ENCODE data around the gene ATL1. TPM values are rescaled to one million over a fixed set of nuclear protein-coding genes. Genes with fewer than 3 reads are reported as not detected.
A peak's percentile ranks its signal among the peaks of the same experiment; 100 is the strongest.

The ATL1 gene
- polyA plus RNA-seq, 6 donors from 2014 or later, result 2.1 to 7.1 (median 5.2) TPM

DNA sequence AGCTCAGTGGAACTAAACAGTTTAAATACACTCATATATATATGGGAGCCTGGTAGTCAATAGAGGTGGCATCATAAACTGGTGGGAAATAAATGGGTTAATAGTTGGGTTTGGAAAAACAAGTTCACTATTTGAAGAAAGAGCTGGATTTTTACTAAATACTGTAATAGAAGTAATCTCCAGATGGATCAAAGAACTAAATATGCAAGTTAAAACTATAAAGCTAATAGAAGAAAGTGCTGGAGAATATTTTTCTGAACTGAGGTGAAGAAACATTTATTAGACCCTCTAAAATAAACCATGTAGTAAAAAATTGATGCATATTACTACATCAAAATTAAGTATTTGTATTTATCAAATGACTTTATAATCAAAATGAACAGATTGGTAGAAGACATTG lies 38.8 kb downstream of the ATL1 start:
- Mint-ChIP-seq H3K9me3 (no peaks in the 10 kb centered on the region), H3K36me3 (peaks cover 0 to 3% of the 10 kb centered on the region in 2 donors), H3K4me3 (no peak overlapping the region), H3K27ac (no peak overlapping the region), H3K4me1 (no peaks in the 10 kb centered on the region), H3K27me3 (no peaks in the 10 kb centered on the region)
- DNase-seq (no peak), ATAC-seq (ENCODE audit: low read depth in 2 of 2) (no peak)

DNA sequence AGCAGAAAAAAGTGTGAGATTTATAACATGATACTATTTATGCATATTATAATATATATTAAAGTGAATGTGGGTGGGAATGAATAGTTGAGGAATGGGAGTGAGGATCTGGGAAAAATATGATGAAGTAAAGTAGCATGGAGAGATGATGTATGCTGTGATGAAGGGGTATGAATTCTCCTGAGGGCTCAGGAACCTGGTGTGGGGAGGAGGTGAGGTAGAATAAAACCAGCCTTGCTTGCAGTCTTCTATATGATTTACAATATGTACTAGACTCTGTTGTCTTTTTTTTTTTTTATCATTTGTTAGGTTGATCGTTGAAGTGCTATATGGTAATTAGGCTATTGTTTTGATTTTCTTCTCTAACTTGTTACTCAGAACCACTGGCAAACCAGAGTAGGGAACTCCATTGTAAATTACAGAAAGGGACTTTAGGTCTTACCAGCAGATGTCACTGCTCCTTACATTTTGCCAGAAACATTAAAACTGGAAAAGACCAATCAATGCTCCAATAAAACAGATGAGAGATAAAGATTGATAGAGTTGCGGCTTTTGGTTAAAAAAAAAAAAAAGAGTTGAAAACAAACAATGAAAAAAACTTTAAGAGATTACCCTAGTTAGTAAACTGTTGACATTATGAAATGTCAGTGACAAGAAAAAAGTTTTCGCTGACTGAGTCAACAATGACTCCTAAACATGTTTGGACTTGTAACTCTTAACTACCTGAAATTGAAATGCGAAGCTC lies 39.9 kb downstream of the ATL1 start:
- Mint-ChIP-seq H3K9me3 (no peaks in the 10 kb centered on the region), H3K27me3 (no peaks in the 10 kb centered on the region), H3K36me3 (peaks cover 0 to 3% of the 10 kb centered on the region in 2 donors), H3K4me3 (no peak overlapping the region), H3K4me1 (no peaks in the 10 kb centered on the region), H3K27ac (peak overlapping the region in 1 of 6 donors; percentile 60)
- peak; percentile 5 for DNase-seq
- no peak for ATAC-seq (ENCODE audit: low read depth in 2 of 2)

DNA sequence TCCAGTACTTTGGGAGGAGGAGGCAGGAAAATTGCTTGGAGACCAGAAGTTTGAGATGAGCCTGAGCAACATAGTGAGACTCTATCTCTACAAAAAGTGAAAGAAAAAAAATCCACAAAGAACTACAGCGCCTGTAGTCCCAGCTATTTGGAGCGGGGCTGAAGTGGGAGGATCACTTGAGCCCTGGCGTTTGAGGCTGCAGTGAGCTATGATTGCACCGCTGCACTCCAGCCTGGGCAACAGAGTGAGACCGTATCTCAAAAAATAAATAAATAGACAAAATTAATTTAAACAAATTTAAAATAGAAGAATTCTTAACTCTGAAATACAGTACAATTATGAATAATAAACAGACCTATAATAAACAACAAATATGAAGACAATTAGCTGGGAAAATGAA lies 40.9 kb downstream of the ATL1 start:
- DNase-seq (no peak), ATAC-seq (ENCODE audit: low read depth in 2 of 2) (no peak)
- H3K9me3 Mint-ChIP-seq, result no peaks in the 10 kb centered on the region
- no peaks in the 10 kb centered on the region for H3K4me1 Mint-ChIP-seq
- H3K36me3 Mint-ChIP-seq, result peaks cover 0 to 3% of the 10 kb centered on the region in 2 donors
- no peaks in the 10 kb centered on the region for H3K27me3 Mint-ChIP-seq
- no peak overlapping the region for H3K4me3 Mint-ChIP-seq
- no peak overlapping the region for H3K27ac Mint-ChIP-seq

DNA sequence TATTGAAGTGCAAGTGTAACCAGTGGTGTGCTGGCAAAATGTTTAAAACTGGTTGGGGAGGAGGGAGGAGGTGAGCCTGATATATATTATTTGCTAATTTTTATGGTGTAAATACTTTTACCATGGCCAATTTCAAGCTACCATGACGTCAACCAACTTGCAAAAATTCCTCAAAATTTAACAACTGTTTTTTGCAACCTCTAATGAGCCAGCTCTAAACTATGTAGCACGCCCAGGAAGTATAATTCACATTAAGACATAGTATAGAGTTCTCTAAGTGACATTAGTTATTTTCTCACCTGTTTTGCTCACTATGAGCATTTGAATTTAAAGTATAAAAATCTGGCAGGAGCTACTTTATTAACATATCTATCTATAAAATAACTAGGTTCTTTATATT lies 41.4 kb downstream of the ATL1 start:
- H3K4me1 Mint-ChIP-seq, result no peaks in the 10 kb centered on the region
- peaks cover 0 to 3% of the 10 kb centered on the region in 2 donors for H3K36me3 Mint-ChIP-seq
- H3K4me3 Mint-ChIP-seq, result no peak overlapping the region
- H3K27ac Mint-ChIP-seq, result no peak overlapping the region
- H3K9me3 Mint-ChIP-seq, result no peaks in the 10 kb centered on the region
- H3K27me3 Mint-ChIP-seq, result no peaks in the 10 kb centered on the region
- no peak for DNase-seq
- ATAC-seq (ENCODE audit: low read depth in 2 of 2), result no peak

DNA sequence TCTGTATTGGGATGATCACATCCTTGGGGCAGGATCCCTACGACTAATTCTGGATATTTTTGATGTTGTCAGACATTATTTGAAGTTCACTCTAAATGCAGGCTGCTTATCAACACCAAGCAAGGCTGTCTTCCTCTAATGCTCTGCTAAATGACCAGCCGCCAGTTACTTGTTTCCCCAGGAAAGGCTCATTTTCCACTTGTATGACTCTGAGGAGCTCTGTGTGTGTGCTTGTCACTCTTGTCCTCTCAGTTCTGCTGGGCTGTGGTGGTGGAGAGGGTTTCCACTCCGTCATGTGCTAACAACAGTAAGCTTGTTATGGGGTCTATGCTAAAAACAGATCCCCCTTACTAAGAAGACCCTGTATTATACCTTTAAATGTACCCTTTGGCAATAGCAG lies 42.1 kb downstream of the ATL1 start:
- no peak overlapping the region for H3K4me3 Mint-ChIP-seq
- DNase-seq (no peak), ATAC-seq (ENCODE audit: low read depth in 2 of 2) (no peak)
- H3K27ac Mint-ChIP-seq, result no peak overlapping the region
- no peaks in the 10 kb centered on the region for H3K9me3 Mint-ChIP-seq
- no peaks in the 10 kb centered on the region for H3K27me3 Mint-ChIP-seq
- H3K36me3 Mint-ChIP-seq, result no peaks in the 10 kb centered on the region
- no peaks in the 10 kb centered on the region for H3K4me1 Mint-ChIP-seq

DNA sequence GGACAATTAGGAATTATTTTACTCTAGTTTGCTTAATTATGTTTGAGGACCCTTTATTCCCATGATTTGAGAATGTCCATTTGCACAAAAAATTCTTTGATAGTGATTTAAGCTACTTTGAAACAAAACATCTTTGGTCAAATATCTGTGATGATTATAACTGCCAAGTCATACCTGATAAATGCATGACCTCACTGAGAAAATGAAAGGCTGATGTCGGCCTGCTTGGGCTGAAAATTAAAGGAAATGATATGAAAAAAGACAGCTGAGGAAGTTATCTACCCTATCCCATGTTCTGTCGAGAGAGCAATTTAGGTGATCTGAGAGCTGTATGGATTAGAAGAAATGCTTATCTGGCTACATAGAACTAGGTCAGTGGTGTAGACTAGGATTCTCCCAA lies 43.6 kb downstream of the ATL1 start:
- H3K27ac Mint-ChIP-seq, result peak overlapping the region in 1 of 6 donors; percentile 35
- H3K4me3 Mint-ChIP-seq, result no peak overlapping the region
- no peak for ATAC-seq (ENCODE audit: low read depth in 2 of 2)
- DNase-seq, result no peak
- H3K27me3 Mint-ChIP-seq, result no peaks in the 10 kb centered on the region
- no peaks in the 10 kb centered on the region for H3K36me3 Mint-ChIP-seq
- no peaks in the 10 kb centered on the region for H3K4me1 Mint-ChIP-seq
- H3K9me3 Mint-ChIP-seq, result no peaks in the 10 kb centered on the region

DNA sequence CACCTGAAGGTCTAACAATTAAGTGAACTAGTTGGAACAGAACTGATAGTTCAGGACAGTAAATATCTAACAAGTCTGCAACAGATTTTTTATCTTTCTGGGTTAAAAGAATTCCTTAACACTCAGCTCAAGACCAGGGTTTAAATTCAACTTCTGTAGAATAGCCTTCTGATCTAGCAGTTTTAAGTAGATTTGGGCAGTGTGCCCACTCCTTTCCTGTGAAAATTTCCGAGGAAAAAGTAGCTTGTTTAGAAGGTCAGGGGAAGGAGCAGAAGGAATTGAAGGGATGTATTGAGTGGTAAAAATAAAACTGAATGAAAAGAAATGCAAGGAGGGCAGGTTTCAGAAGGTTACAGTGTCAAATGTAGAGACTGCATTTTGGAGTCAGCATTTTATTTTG lies 45.8 kb downstream of the ATL1 start:
- DNase-seq (no peak), ATAC-seq (ENCODE audit: low read depth in 2 of 2) (no peak)
- Mint-ChIP-seq H3K27me3 (no peaks in the 10 kb centered on the region), H3K9me3 (no peaks in the 10 kb centered on the region), H3K36me3 (no peaks in the 10 kb centered on the region), H3K27ac (peak overlapping the region in 1 of 6 donors; percentile 27), H3K4me3 (no peak overlapping the region), H3K4me1 (no peaks in the 10 kb centered on the region)

DNA sequence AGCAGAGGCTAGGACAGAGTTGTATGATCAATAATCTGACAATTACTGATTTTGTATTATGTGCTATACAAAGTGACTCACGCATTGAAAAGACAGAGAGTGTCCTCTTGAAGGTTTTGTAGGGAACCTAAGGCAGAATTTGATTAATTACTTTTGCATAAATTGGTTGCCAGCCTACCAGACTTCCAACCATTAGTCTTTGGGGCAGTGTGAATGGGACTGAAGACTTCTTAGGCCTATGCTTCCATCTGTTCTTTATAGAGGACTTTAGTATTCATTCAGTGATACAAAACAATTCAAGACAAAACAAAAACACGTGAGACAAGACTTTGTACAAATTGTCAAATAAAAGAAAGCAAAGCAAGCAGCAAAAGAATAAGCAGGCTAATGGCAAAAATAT lies 46.5 kb downstream of the ATL1 start:
- no peaks in the 10 kb centered on the region for H3K9me3 Mint-ChIP-seq
- no peaks in the 10 kb centered on the region for H3K27me3 Mint-ChIP-seq
- peak overlapping the region in 1 of 6 donors; percentile 6 for H3K27ac Mint-ChIP-seq
- no peak overlapping the region for H3K4me3 Mint-ChIP-seq
- DNase-seq, result no peak
- no peak for ATAC-seq (ENCODE audit: low read depth in 2 of 2)
- H3K36me3 Mint-ChIP-seq, result no peaks in the 10 kb centered on the region
- H3K4me1 Mint-ChIP-seq, result no peaks in the 10 kb centered on the region

DNA sequence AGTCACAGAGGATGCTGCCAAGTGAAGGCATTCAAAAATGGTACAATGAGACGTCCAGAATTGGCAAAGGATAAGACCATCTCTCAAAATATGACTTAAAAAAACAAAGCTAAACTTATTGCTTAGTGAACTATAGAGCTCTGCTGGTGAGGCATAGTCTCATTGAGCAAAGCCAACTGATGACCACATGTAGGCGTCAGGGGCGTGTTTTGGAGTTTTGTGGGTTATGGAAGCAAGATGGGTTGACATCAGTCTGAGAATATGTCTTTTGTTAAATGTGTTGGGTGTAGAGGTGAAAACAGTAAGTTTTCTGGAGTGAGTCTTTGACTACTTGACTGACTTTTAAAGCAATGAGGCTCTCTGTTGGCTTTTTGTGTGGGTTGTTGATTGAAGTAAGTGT lies 47.2 kb downstream of the ATL1 start:
- H3K4me1 Mint-ChIP-seq, result no peaks in the 10 kb centered on the region
- DNase-seq (no peak), ATAC-seq (ENCODE audit: low read depth in 2 of 2) (no peak)
- H3K36me3 Mint-ChIP-seq, result no peaks in the 10 kb centered on the region
- H3K27me3 Mint-ChIP-seq, result no peaks in the 10 kb centered on the region
- no peak overlapping the region for H3K4me3 Mint-ChIP-seq
- H3K9me3 Mint-ChIP-seq, result no peaks in the 10 kb centered on the region
- no peak overlapping the region for H3K27ac Mint-ChIP-seq

DNA sequence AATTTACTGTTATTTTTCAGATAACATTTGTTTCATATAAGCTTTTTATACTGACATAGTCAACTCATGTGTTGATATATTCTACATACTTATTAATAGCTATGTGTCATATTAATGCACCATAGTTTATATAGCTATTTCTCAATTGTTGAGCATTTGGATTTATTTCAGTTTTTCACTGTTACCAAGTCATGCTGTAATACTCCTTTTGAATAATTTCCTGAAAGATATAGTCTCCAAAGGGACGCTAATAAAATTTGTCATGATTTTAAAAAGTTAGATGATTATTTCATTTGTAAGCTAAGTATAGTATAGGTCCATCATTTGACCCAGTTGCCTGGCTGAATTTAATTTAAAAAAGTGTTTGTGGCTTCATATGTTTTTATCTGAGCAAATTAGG lies 47.8 kb downstream of the ATL1 start:
- no peaks in the 10 kb centered on the region for H3K36me3 Mint-ChIP-seq
- no peak overlapping the region for H3K27ac Mint-ChIP-seq
- ATAC-seq (ENCODE audit: low read depth in 2 of 2) (no peak), DNase-seq (no peak)
- no peak overlapping the region for H3K4me3 Mint-ChIP-seq
- H3K27me3 Mint-ChIP-seq, result no peaks in the 10 kb centered on the region
- H3K9me3 Mint-ChIP-seq, result no peaks in the 10 kb centered on the region
- H3K4me1 Mint-ChIP-seq, result no peaks in the 10 kb centered on the region

DNA sequence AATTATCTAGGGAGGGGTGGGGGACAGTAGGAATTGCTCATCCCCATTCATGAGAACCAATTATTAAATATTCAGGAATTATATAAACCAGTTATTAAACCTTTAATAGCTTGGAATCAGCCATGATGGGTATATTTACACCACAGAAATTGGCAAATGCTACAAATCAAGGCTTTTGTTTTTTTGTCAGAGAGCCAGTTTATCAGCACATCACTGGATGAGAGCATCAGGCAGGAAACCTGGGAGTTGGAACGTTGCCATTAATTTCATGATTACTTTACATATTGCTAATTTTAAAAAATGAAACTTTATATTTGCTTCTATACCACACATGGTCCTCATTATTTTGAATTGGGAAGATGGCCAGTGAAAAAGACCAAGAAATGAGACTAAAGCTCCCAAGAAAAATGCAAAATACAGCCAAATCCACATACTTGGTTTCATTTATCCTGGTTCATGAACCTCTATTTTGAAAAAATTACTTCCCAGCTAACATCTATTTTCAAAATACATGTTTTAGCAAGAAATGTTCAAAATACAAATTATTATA lies 48.4 kb downstream of the ATL1 start:
- Mint-ChIP-seq H3K4me1 (no peaks in the 10 kb centered on the region), H3K9me3 (no peaks in the 10 kb centered on the region), H3K27me3 (no peaks in the 10 kb centered on the region), H3K27ac (no peak overlapping the region), H3K4me3 (no peak overlapping the region), H3K36me3 (no peaks in the 10 kb centered on the region)
- DNase-seq (no peak), ATAC-seq (ENCODE audit: low read depth in 2 of 2) (no peak)

DNA sequence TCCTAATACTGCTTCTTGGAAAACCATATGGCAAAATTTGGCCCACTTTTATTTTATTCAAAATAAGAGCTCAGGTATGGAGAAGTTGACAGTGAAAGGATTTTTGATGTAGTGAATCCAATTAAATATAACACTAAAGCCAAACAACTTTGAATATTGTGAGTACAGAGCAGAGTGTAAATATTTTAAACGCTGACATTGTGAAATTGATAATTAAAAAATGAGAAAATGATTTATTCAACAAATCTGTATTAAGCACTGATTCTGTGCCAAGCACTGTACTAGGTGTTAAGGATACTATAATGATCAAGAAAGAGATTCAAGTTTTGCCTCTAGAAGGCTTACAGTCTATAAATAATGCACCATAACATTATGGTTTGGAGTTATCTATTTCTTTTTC lies 50.5 kb downstream of the ATL1 start:
- no peaks in the 10 kb centered on the region for H3K36me3 Mint-ChIP-seq
- no peak overlapping the region for H3K27ac Mint-ChIP-seq
- DNase-seq (no peak), ATAC-seq (ENCODE audit: low read depth in 2 of 2) (no peak)
- no peaks in the 10 kb centered on the region for H3K9me3 Mint-ChIP-seq
- no peaks in the 10 kb centered on the region for H3K27me3 Mint-ChIP-seq
- no peaks in the 10 kb centered on the region for H3K4me1 Mint-ChIP-seq
- no peak overlapping the region for H3K4me3 Mint-ChIP-seq

DNA sequence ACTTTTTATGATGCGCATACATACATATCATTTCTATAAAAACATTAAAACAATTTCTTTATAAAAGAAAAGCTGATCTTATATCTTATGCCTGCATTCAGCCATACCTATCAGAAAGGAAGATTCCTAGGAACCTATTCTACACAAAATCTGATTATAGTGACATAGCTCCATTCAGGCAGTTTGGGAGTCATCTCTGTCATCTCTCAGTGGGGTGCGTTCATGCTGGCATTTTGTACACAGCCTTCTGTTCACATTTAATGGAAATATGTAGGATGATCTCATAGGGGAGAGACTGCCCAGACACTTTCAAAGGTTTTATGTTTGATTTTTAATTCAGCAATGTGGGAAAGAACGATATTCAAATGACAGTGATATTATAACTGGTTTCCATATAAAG lies 52.9 kb downstream of the ATL1 start:
- Mint-ChIP-seq H3K9me3 (no peaks in the 10 kb centered on the region), H3K27me3 (no peaks in the 10 kb centered on the region), H3K27ac (no peak overlapping the region), H3K4me3 (no peak overlapping the region), H3K4me1 (no peaks in the 10 kb centered on the region), H3K36me3 (no peaks in the 10 kb centered on the region)
- ATAC-seq (ENCODE audit: low read depth in 2 of 2) (no peak), DNase-seq (no peak)

DNA sequence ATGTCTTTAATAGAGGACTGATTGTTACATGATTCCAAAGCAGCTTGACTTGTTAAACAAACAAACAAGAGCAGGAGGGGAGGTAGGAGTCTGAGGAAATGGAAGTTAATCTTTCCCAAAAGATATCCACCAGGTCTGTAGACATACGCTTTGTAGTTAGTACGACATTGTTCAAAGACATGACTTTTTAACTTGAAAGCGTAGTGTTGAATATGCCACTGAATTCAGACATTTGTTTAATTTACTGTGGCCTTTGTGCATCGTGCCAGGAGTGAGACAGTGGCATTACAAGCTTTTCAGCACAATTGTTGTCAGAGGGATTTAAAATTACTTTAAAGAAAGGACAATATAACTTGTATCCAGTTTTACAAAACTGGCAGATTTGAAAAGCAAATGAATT lies 55.1 kb downstream of the ATL1 start:
- Mint-ChIP-seq H3K9me3 (no peaks in the 10 kb centered on the region), H3K27ac (no peak overlapping the region), H3K4me1 (peaks cover 0 to 4% (median 0%) of the 10 kb centered on the region in 3 donors), H3K27me3 (no peaks in the 10 kb centered on the region), H3K4me3 (no peak overlapping the region), H3K36me3 (no peaks in the 10 kb centered on the region)
- no peak for ATAC-seq (ENCODE audit: low read depth in 2 of 2)
- no peak for DNase-seq

DNA sequence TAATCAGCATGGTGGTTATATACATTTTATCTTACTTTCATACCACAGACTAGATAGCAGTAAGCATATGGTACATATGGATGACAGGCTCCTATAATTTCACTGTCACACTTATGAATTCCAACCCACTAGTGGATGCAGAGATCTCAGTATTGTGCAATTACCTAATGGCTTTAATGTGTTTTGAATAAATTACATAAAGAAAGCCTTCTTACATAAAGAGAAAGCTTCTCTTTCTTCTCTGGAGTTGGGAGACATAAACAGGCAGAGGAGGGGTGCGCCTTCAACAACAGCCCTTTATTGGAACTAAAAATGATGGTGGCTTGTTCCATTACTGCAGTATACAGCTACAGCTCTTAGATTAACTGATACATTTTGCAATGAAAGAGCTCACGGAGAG lies 55.6 kb downstream of the ATL1 start:
- H3K4me1 Mint-ChIP-seq, result peaks cover 0 to 5% (median 4%) of the 10 kb centered on the region in 3 donors
- ATAC-seq (ENCODE audit: low read depth in 2 of 2) (no peak), DNase-seq (no peak)
- no peaks in the 10 kb centered on the region for H3K9me3 Mint-ChIP-seq
- no peak overlapping the region for H3K4me3 Mint-ChIP-seq
- H3K27me3 Mint-ChIP-seq, result no peaks in the 10 kb centered on the region
- no peak overlapping the region for H3K27ac Mint-ChIP-seq
- no peaks in the 10 kb centered on the region for H3K36me3 Mint-ChIP-seq

Measured in naive B cell (primary cell).